GM12878 (cell line): ENCODE results near the gene BCORL1. TPM values are rescaled to one million over a fixed set of nuclear protein-coding genes. Genes with fewer than 3 reads are reported as not detected.

ENCODE experiments used
- ATAC-seq: fragments of 200-7000 bp; cut with Tn5 transposase; 3 replicates; pipeline ENCODE4 v1.9.1; 2020; ENCODE audit warnings: mild to moderate bottlenecking, moderate library complexity
- BruUV-seq: library from RNA; stranded (reverse); fragments of 400-500 nt; replicated peaks from 2 replicates; lab custom pipeline; 2021; lab: Mats Ljungman, UMichigan
- CTCF ChIA-PET: fragments of 300-600 bp; sonication (Branson Sonifier 250); formaldehyde crosslinking; extraction: SDS; loops from one replicate; lab custom pipeline; 2021; ENCODE audit warnings: inconsistent platforms; lab: Yijun Ruan, JAX
- POLR2A ChIA-PET: fragments of 350-600 bp; formaldehyde crosslinking; extraction: SDS; loops from one replicate; lab custom pipeline; 2021; ENCODE audit warnings: inconsistent platforms; lab: Charles Lee
- RAD21 ChIA-PET: fragments of 300-600 bp; sonication (Branson Sonifier 250); formaldehyde crosslinking; loops from one replicate; lab custom pipeline; 2023; ENCODE audit warnings: antibody characterized with exemption; ENCODE audit not compliant: unreplicated experiment; lab: Charles Lee
- SMC1A ChIA-PET: fragments of 300-600 bp; sonication (Branson Sonifier 250); formaldehyde crosslinking; loops from one replicate; lab custom pipeline; 2023; ENCODE audit not compliant: unreplicated experiment, uncharacterized antibody; lab: Charles Lee
- DNase-seq: peaks from one replicate; pipeline ENCODE4 v3.0.0-alpha.2; 2011; ENCODE audit warnings: low read depth, low spot score
- FAIRE-seq: peaks from 3 replicates; lab custom pipeline; 2011; peaks lifted over from hg19 to GRCh38; lab: Jason Lieb, UNC
- H2AFZ ChIP-seq: 2 replicates; pipeline ENCODE4 v1.6.0; 2011; ENCODE audit warnings: low read depth, low read length, control low read depth; ENCODE audit not compliant: control insufficient read depth
- H3K27ac ChIP-seq: 2 replicates; pipeline ENCODE4 v1.5.1; 2011; ENCODE audit warnings: control low read depth; ENCODE audit not compliant: control insufficient read depth, insufficient read depth
- H3K27me3 ChIP-seq, 2 experiments: replicated peaks in 1 of 2; 2 replicates each; pipeline versions ENCODE4 v1.6.0 to v1.6.1; 2011; ENCODE audit warnings: low read length in 1 of 2; ENCODE audit not compliant: control insufficient read depth in 2 of 2, insufficient read depth in 2 of 2
- H3K36me3 ChIP-seq, 2 experiments: 2 replicates each; pipeline ENCODE4 v1.5.1; 2011; ENCODE audit warnings: low read length in 1 of 2; ENCODE audit not compliant: control insufficient read depth in 2 of 2, insufficient read depth in 2 of 2
- H3K4me1 ChIP-seq: 2 replicates; pipeline ENCODE4 v1.6.1; 2011; ENCODE audit warnings: mild to moderate bottlenecking, low read length, moderate library complexity, mixed read lengths; ENCODE audit not compliant: control insufficient read depth, insufficient read depth
- H3K4me2 ChIP-seq: 2 replicates; pipeline ENCODE4 v1.6.0; 2011; ENCODE audit warnings: control low read depth; ENCODE audit not compliant: control insufficient read depth, insufficient read depth
- H3K4me3 ChIP-seq: fragments of 200-600 bp; sonication (generic); 2 replicates; pipeline ENCODE4 v1.5.1; 2016
- H3K79me2 ChIP-seq: 2 replicates; pipeline ENCODE4 v1.6.0; 2011; ENCODE audit warnings: low read length; ENCODE audit not compliant: control insufficient read depth, insufficient read depth
- H3K9ac ChIP-seq: 2 replicates; pipeline ENCODE4 v1.8.0; 2011; ENCODE audit warnings: low read length, control low read depth, mixed read lengths; ENCODE audit not compliant: control insufficient read depth, insufficient read depth
- H3K9me3 ChIP-seq: replicated peaks from 3 replicates; pipeline ENCODE4 v1.5.1; 2011; ENCODE audit warnings: mild to moderate bottlenecking, low read length; ENCODE audit not compliant: control insufficient read depth, insufficient read depth
- H4K20me1 ChIP-seq: 2 replicates; pipeline ENCODE4 v1.6.0; 2011; ENCODE audit not compliant: control insufficient read depth, insufficient read depth
- BACH1 ChIP-seq: fragments of 450-650 bp; IDR thresholded peaks from 2 replicates; pipeline ENCODE4 v1.6.1; 2017; ENCODE audit warnings: mild to moderate bottlenecking, borderline replicate concordance
- BCL11A ChIP-seq: IDR thresholded peaks from 2 replicates; pipeline ENCODE4 v1.6.1; 2011; ENCODE audit warnings: low read depth, low read length
- CBX3 ChIP-seq: fragments of 200-600 bp; sonication (generic); IDR thresholded peaks from 2 replicates; pipeline ENCODE4 v1.6.1; 2016; ENCODE audit warnings: low read depth, borderline replicate concordance
- ELK1 ChIP-seq: IDR thresholded peaks from 2 replicates; pipeline ENCODE4 v1.6.1; 2012; ENCODE audit warnings: low read depth, low read length, improper control_type of control experiment
- ETV6 ChIP-seq, 2 experiments: fragments of 450-650 bp in 1 of 2; IDR thresholded peaks in 1 of 2; conservative IDR thresholded peaks in 1 of 2; 2 replicates each; pipeline ENCODE4 v1.6.1; 2014; ENCODE audit warnings: antibody characterized with exemption in 1 of 2, borderline replicate concordance in 1 of 2, low read depth in 1 of 2, mild to moderate bottlenecking in 1 of 2, moderate library complexity in 1 of 2
- FOXM1 ChIP-seq: IDR thresholded peaks from 2 replicates; pipeline ENCODE4 v1.6.1; 2012; ENCODE audit warnings: low read depth, mild to moderate bottlenecking, inconsistent platforms, low read length, moderate library complexity
- HDAC2 ChIP-seq: fragments of 200-600 bp; sonication (generic); IDR thresholded peaks from 2 replicates; pipeline ENCODE4 v1.6.1; 2017
- HSF1 ChIP-seq: fragments of 150-350 bp; IDR thresholded peaks from 2 replicates; pipeline ENCODE4 v1.6.1; 2014; ENCODE audit warnings: mild to moderate bottlenecking, low read depth, low read length
- KAT2A ChIP-seq: conservative IDR thresholded peaks from 2 replicates; pipeline ENCODE4 v1.6.1; 2011; ENCODE audit warnings: low read depth, low read length; ENCODE audit not compliant: control insufficient read depth
- LARP7 ChIP-seq: fragments of 450-650 bp; IDR thresholded peaks from 2 replicates; pipeline ENCODE4 v1.6.1; 2017; ENCODE audit warnings: mild to moderate bottlenecking
- MAX ChIP-seq: IDR thresholded peaks from 2 replicates; pipeline ENCODE4 v1.6.1; 2012; ENCODE audit warnings: low read depth, low read length, improper control_type of control experiment
- MYC ChIP-seq: IDR thresholded peaks from 2 replicates; pipeline ENCODE4 v1.6.1; 2011; ENCODE audit warnings: mild to moderate bottlenecking, low read length, moderate library complexity, inconsistent platforms; ENCODE audit not compliant: insufficient read depth, insufficient replicate concordance, insufficient read length, severe bottlenecking
- SRF ChIP-seq, 2 experiments: IDR thresholded peaks; 2 replicates each; pipeline ENCODE4 v1.6.1; 2011; ENCODE audit warnings: low read depth in 2 of 2, low read length in 2 of 2, mild to moderate bottlenecking in 1 of 2, moderate library complexity in 1 of 2
- YY1 ChIP-seq: IDR thresholded peaks from 2 replicates; pipeline ENCODE4 v1.6.1; 2011; ENCODE audit warnings: low read depth, mild to moderate bottlenecking, low read length
- ZBED1 ChIP-seq: IDR thresholded peaks from 2 replicates; pipeline ENCODE4 v1.6.1; 2016; ENCODE audit warnings: borderline replicate concordance
- ZZZ3 ChIP-seq: IDR thresholded peaks from 2 replicates; pipeline ENCODE4 v1.6.1; 2011; ENCODE audit warnings: low read depth; ENCODE audit not compliant: control insufficient read depth, insufficient read length
- WGBS: methylation state at CpG from one replicate; pipeline ENCODE4 v1.1.6; 2016; ENCODE audit warnings: low lambda C conversion rate; ENCODE audit not compliant: insufficient replicate concordance, insufficient coverage; ENCODE audit errors: missing lambda C conversion rate; 5-methylcytosine and 5-hydroxymethylcytosine counted together
- in situ Hi-C: fragments of 300-500 bp; cut with MboI; formaldehyde crosslinking; loops from 9 replicates; pipeline ENCODE4 v1.14.3; 2018; ENCODE audit warnings: mixed read lengths
- intact Hi-C: fragments of 100-400 bp; cut with micrococcal nuclease; formaldehyde crosslinking; loops from one replicate; pipeline ENCODE4 v1.14.2; 2022; ENCODE audit not compliant: unreplicated experiment
- polyA plus RNA-seq, 11 experiments: library from polyadenylated mRNA; depleted of rRNA in 4 of 11; unstranded in 6 of 11; stranded (reverse) in 5 of 11; fragments of >200 nt; fragmentation: Nextera tagmentation in 4 of 11; fragmentation: Illumina TruSeq in 1 of 11; extraction: Ambion mirVana in 4 of 11; extraction: Trizol in 1 of 11; gene quantifications; 1 replicate in 1 of 11; 2 replicates in 10 of 11; pipeline versions ENCODE4 v1.2.1 to v1.2.3, GENCODE V29; 2011 to 2016; ENCODE audit warnings: inconsistent platforms in 2 of 11, missing spikeins in 2 of 11, low read depth in 1 of 11
- total RNA-seq, 4 experiments: library from RNA; depleted of rRNA in 3 of 4; stranded (reverse); fragments of >200 nt in 3 of 4; fragmentation: Illumina TruSeq in 1 of 4; extraction: Trizol in 1 of 4; gene quantifications; 2 replicates each; pipeline versions ENCODE4 v1.2.1 to v1.2.3, GENCODE V29; 2013 to 2021
- TF ChIP-seq, protein P1 (sequence below): IDR thresholded peaks from 2 replicates; pipeline ENCODE4 v1.6.1; 2012; ENCODE audit warnings: low read depth, low read length, improper control_type of control experiment
- TF ChIP-seq, protein P2 (sequence below): fragments of 450-650 bp; IDR thresholded peaks from 2 replicates; pipeline ENCODE4 v1.6.1; 2016; ENCODE audit warnings: mild to moderate bottlenecking

BCORL1 gene
- total and polyA plus RNA-seq, 10 of the 15 experiments (the other 5 are each of a cell fraction or from before 2014, with no cell fraction given) = 0.16 to 7.2 (median 0.94) TPM

DNA sequence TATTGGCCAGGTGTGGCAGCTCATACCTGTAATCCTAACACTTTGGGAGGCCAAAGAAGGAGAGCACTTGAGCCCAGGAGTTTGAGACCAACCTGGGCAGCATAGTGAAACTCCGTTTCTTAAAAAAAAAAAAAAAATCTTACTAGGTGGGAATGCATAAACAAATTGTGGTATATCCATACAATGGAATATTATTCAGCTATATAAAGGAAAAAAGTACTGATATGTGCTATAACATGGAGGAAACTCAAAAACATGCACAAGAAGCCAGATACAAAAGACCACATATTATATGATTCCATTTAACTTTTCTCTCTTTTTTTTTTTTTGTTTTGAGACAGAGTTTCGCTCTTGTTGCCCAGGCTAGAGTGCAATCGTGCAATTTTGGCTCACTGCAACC lies 13.5 kb upstream of the BCORL1 start:
- Histone ChIP-seq H3K9me3 (no peaks in the 10 kb centered on the region), H3K9ac (no peak overlapping the region), H3K36me3 (no peaks in the 10 kb centered on the region), H4K20me1 (no peaks in the 10 kb centered on the region), H3K27me3 (no peaks in the 10 kb centered on the region), H2AFZ (no peak overlapping the region), H3K79me2 (no peaks in the 10 kb centered on the region), H3K27ac (no peak overlapping the region), H3K4me2 (no peak overlapping the region), H3K4me1 (no peaks in the 10 kb centered on the region), H3K4me3 (no peak overlapping the region)
- BruUV-seq = no TSS peak
- SMC1A ChIA-PET = no interaction called here
- POLR2A ChIA-PET = interaction anchor here (0.6 kb wide), 1 partner anchor 250 kb away, joined by 3 read pairs; no protein-coding TSS in a partner anchor
- DNase-seq (no peak), ATAC-seq (no peak), FAIRE-seq (no peak)
- intact Hi-C loops (no loop called here), in situ Hi-C loops (no loop called here)
- 8% methylated on average over 2 of the region's 3 CpGs for WGBS
- RAD21 ChIA-PET = no interaction called here
- TF ChIP-seq MAX = no peak
- no peak for TF ChIP-seq ELK1
- TF ChIP-seq CBX3 = no peak
- no peak for TF ChIP-seq BACH1
- TF ChIP-seq MYC = no peak
- TF ChIP-seq HDAC2 = no peak
- TF ChIP-seq FOXM1 = no peak
- no peak for TF ChIP-seq BCL11A
- TF ChIP-seq YY1 = no peak
- no peak for TF ChIP-seq LARP7
- TF ChIP-seq, protein P1, sequence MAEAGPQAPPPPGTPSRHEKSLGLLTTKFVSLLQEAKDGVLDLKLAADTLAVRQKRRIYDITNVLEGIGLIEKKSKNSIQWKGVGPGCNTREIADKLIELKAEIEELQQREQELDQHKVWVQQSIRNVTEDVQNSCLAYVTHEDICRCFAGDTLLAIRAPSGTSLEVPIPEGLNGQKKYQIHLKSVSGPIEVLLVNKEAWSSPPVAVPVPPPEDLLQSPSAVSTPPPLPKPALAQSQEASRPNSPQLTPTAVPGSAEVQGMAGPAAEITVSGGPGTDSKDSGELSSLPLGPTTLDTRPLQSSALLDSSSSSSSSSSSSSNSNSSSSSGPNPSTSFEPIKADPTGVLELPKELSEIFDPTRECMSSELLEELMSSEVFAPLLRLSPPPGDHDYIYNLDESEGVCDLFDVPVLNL = no peak
- TF ChIP-seq ZZZ3 = no peak
- TF ChIP-seq, protein P2, sequence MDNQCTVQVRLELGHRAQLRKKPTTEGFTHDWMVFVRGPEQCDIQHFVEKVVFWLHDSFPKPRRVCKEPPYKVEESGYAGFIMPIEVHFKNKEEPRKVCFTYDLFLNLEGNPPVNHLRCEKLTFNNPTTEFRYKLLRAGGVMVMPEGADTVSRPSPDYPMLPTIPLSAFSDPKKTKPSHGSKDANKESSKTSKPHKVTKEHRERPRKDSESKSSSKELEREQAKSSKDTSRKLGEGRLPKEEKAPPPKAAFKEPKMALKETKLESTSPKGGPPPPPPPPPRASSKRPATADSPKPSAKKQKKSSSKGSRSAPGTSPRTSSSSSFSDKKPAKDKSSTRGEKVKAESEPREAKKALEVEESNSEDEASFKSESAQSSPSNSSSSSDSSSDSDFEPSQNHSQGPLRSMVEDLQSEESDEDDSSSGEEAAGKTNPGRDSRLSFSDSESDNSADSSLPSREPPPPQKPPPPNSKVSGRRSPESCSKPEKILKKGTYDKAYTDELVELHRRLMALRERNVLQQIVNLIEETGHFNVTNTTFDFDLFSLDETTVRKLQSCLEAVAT = no peak
- TF ChIP-seq SRF (IDR thresholded peaks at IDR 0.05; ENCODE audit: low read depth in 2 of 2, low read length in 2 of 2) = no peak
- TF ChIP-seq HSF1 = no peak
- no peak for TF ChIP-seq KAT2A
- TF ChIP-seq ZBED1 = no peak
- TF ChIP-seq ETV6 (conservative IDR thresholded peaks at IDR 0.05 in 1 of 2, IDR thresholded peaks at IDR 0.05 in 1 of 2; ENCODE audit: borderline replicate concordance in 1 of 2, low read depth in 1 of 2) = no peak
- CTCF ChIA-PET = no interaction called here
